Prostate gland (tissue), 2 donors: ENCODE results near the gene SLC33A1.

ENCODE experiments used
- CTCF ChIP-seq, 4 experiments: fragments of 200-600 bp in 2 of 4; fragments of 450-650 bp in 2 of 4; sonication (generic) in 2 of 4; IDR thresholded peaks; 1 replicate in 3 of 4; 2 replicates in 1 of 4; pipeline ENCODE4 v1.5.1; 2016 to 2019; ENCODE audit warnings: antibody characterized with exemption in 4 of 4, mild to moderate bottlenecking in 2 of 4, moderate library complexity in 2 of 4
- POLR2A ChIP-seq: fragments of 450-650 bp; IDR thresholded peaks from one replicate; pipeline ENCODE4 v1.6.1; 2016; ENCODE audit warnings: antibody characterized with exemption, mild to moderate bottlenecking

- TF ChIP-seq CTCF (IDR thresholded peaks at IDR 0.05) (no peak), POLR2A (no peak)
Observed at GRCh38 chr3:155869691-155870090, 15.5 kb upstream of the SLC33A1 start.
